Measurements from ENCODE around the gene PLCB4.

DNA sequence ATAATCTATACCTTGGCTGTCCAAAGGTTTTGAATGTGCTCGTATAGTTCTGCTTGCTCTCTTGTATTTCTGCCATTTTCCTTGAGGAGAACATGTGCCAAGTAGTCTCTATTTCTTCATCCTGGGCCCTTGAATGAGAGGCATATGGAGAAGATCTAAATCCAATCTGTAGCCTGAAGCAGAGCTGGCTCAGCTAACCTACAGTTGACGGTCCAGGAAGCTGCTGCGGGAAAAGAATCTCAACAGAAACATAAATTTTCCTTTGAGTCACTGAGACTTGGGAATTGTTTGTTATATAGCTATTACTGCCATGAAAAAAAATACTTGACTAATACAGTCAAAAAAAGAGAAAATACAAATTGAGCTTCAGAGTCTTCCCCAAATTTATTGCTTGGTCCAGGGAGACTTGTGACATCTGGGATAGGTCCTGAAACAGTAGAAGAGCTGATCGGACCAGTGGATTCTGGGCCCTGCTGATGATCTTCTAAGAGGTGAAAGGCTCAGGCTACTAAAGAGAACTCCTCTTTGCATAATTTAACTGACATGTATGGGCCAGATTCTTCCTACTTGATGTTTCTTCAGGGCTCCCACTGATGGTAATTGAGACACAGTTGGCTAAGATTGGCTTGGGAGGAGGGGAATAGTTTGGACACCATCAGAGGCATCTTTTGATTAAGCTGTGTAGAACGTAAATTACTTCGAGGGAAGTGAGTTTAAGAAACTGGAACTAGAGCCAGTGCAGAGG lies 29.9 kb upstream of the PLCB4 start:
- TF ChIP-seq, protein P1, sequence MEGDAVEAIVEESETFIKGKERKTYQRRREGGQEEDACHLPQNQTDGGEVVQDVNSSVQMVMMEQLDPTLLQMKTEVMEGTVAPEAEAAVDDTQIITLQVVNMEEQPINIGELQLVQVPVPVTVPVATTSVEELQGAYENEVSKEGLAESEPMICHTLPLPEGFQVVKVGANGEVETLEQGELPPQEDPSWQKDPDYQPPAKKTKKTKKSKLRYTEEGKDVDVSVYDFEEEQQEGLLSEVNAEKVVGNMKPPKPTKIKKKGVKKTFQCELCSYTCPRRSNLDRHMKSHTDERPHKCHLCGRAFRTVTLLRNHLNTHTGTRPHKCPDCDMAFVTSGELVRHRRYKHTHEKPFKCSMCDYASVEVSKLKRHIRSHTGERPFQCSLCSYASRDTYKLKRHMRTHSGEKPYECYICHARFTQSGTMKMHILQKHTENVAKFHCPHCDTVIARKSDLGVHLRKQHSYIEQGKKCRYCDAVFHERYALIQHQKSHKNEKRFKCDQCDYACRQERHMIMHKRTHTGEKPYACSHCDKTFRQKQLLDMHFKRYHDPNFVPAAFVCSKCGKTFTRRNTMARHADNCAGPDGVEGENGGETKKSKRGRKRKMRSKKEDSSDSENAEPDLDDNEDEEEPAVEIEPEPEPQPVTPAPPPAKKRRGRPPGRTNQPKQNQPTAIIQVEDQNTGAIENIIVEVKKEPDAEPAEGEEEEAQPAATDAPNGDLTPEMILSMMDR (IDR thresholded peaks at IDR 0.05): no peak
- TF ChIP-seq POLR2A (IDR thresholded peaks at IDR 0.05) (no peak), POLR2AphosphoS5 (IDR thresholded peaks at IDR 0.05; ENCODE audit: insufficient read depth in 1 of 2, low read depth in 1 of 2) (no peak)

Data from vagina (tissue), 2 donors.